Panc1 (cell line): ENCODE data around the gene TAPBPL.

Experiments used
- POLR2AphosphoS5 ChIP-seq: IDR thresholded peaks from 2 replicates; pipeline ENCODE4 v1.6.1; 2012; ENCODE audit warnings: mild to moderate bottlenecking, low read depth, low read length, moderate library complexity
- SIN3A ChIP-seq: IDR thresholded peaks from 2 replicates; pipeline ENCODE4 v1.6.1; 2012; ENCODE audit warnings: low read depth, mild to moderate bottlenecking, low read length, moderate library complexity, borderline replicate concordance; ENCODE audit not compliant: insufficient read depth
- TCF7L2 ChIP-seq: IDR thresholded peaks from 2 replicates; pipeline ENCODE4 v1.6.1; 2011; ENCODE audit warnings: mild to moderate bottlenecking, low read depth, low read length, inconsistent platforms
- TF ChIP-seq, protein P1 (sequence below): fragments of 450-650 bp; IDR thresholded peaks from 2 replicates; pipeline ENCODE4 v1.5.1; 2017; ENCODE audit warnings: mild to moderate bottlenecking
- TF ChIP-seq, protein P2 (sequence below), 2 experiments: IDR thresholded peaks; 2 replicates each; pipeline ENCODE4 v1.6.1; 2011 to 2012; ENCODE audit warnings: low read depth in 2 of 2, control low read depth in 1 of 2, low read length in 1 of 2, mild to moderate bottlenecking in 1 of 2, moderate library complexity in 1 of 2; ENCODE audit not compliant: insufficient read depth in 1 of 2

DNA sequence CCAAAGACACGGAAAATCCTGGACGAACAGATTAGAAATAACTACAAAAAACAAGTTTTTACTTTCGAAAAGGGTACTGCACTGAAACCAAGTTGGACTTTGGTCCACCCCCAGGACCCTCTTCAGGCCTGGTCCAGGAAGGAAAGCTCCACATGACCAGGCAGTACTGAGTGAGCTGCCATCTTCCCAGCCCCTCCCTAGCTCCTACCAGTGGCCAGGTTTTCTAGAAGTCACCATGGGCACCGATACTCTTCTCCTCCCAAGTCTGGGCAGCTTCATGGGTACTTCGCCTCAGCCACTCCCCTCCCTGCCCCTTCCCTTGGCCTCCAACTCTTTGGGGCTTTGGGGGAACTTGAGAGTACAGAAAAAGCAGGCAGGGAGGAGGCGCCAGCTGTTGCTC, 12.0 kb downstream of the TAPBPL start:
- TF ChIP-seq, protein P1, sequence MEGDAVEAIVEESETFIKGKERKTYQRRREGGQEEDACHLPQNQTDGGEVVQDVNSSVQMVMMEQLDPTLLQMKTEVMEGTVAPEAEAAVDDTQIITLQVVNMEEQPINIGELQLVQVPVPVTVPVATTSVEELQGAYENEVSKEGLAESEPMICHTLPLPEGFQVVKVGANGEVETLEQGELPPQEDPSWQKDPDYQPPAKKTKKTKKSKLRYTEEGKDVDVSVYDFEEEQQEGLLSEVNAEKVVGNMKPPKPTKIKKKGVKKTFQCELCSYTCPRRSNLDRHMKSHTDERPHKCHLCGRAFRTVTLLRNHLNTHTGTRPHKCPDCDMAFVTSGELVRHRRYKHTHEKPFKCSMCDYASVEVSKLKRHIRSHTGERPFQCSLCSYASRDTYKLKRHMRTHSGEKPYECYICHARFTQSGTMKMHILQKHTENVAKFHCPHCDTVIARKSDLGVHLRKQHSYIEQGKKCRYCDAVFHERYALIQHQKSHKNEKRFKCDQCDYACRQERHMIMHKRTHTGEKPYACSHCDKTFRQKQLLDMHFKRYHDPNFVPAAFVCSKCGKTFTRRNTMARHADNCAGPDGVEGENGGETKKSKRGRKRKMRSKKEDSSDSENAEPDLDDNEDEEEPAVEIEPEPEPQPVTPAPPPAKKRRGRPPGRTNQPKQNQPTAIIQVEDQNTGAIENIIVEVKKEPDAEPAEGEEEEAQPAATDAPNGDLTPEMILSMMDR: no peak
- no peak for TF ChIP-seq POLR2AphosphoS5
- TF ChIP-seq, protein P2, sequence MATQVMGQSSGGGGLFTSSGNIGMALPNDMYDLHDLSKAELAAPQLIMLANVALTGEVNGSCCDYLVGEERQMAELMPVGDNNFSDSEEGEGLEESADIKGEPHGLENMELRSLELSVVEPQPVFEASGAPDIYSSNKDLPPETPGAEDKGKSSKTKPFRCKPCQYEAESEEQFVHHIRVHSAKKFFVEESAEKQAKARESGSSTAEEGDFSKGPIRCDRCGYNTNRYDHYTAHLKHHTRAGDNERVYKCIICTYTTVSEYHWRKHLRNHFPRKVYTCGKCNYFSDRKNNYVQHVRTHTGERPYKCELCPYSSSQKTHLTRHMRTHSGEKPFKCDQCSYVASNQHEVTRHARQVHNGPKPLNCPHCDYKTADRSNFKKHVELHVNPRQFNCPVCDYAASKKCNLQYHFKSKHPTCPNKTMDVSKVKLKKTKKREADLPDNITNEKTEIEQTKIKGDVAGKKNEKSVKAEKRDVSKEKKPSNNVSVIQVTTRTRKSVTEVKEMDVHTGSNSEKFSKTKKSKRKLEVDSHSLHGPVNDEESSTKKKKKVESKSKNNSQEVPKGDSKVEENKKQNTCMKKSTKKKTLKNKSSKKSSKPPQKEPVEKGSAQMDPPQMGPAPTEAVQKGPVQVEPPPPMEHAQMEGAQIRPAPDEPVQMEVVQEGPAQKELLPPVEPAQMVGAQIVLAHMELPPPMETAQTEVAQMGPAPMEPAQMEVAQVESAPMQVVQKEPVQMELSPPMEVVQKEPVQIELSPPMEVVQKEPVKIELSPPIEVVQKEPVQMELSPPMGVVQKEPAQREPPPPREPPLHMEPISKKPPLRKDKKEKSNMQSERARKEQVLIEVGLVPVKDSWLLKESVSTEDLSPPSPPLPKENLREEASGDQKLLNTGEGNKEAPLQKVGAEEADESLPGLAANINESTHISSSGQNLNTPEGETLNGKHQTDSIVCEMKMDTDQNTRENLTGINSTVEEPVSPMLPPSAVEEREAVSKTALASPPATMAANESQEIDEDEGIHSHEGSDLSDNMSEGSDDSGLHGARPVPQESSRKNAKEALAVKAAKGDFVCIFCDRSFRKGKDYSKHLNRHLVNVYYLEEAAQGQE (IDR thresholded peaks at IDR 0.05; ENCODE audit: insufficient read depth in 1 of 2, low read depth in 2 of 2, low read length in 1 of 2): no peak
- no peak for TF ChIP-seq SIN3A
- TF ChIP-seq TCF7L2: no peak
